Activated naive CD8-positive, alpha-beta T cell treated with anti-CD3 and anti-CD28 coated beads for 36 hours (primary cell): ENCODE results near the gene PKD1L1. TPM values are rescaled to one million over a fixed set of nuclear protein-coding genes. Genes with fewer than 3 reads are reported as not detected.

Source experiments
- DNase-seq: peaks from one replicate; pipeline ENCODE4 v3.0.0; 2021
- H3K27ac Mint-ChIP-seq: one replicate; pipeline ENCODE4 v1.8.0; 2022; ENCODE audit warnings: mild to moderate bottlenecking, moderate library complexity, mixed read lengths
- H3K27me3 Mint-ChIP-seq: one replicate; pipeline ENCODE4 v1.8.0; 2022; ENCODE audit warnings: mild to moderate bottlenecking, mixed read lengths
- H3K36me3 Mint-ChIP-seq: one replicate; pipeline ENCODE4 v1.8.0; 2021; ENCODE audit warnings: mild to moderate bottlenecking, mixed read lengths
- H3K4me1 Mint-ChIP-seq: one replicate; pipeline ENCODE4 v1.8.0; 2021; ENCODE audit warnings: mixed read lengths
- H3K4me3 Mint-ChIP-seq: one replicate; pipeline ENCODE4 v1.8.0; 2022; ENCODE audit warnings: mild to moderate bottlenecking, moderate library complexity, mixed read lengths
- H3K9me3 Mint-ChIP-seq: one replicate; pipeline ENCODE4 v1.8.0; 2022; ENCODE audit warnings: mixed read lengths
- total RNA-seq, 2 experiments: library from RNA; stranded (reverse); gene quantifications; one replicate each; pipeline ENCODE4 v1.2.3, GENCODE V29; 2021

PKD1L1 gene
- total RNA-seq, 2 experiments from 2014 or later = 0.02 to 0.10 TPM

DNA sequence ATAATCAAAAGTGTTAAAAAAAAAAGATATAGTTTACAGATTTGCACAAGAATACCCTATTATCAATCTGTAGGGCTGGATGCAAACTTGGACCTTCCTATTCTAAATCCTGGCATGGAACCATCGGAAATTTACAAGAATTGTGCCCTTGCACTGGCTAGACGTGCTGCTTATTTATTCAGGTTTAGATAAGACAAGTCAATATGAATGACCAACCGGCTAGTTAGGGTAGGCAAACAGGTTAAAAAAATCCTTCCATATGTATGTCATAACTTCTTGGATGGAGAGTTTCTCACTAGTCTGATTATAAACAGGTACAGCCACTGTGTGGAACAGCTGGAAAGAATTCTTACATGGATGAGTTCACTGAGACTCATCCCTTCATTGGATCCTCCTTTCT is 41.4 kb downstream of the PKD1L1 start:
- H3K4me3 Mint-ChIP-seq = no peak overlapping the region
- DNase-seq = no peak
- no peaks in the 10 kb centered on the region for H3K27me3 Mint-ChIP-seq
- H3K36me3 Mint-ChIP-seq = no peaks in the 10 kb centered on the region
- H3K9me3 Mint-ChIP-seq = no peaks in the 10 kb centered on the region
- no peak overlapping the region for H3K27ac Mint-ChIP-seq
- no peaks in the 10 kb centered on the region for H3K4me1 Mint-ChIP-seq

DNA sequence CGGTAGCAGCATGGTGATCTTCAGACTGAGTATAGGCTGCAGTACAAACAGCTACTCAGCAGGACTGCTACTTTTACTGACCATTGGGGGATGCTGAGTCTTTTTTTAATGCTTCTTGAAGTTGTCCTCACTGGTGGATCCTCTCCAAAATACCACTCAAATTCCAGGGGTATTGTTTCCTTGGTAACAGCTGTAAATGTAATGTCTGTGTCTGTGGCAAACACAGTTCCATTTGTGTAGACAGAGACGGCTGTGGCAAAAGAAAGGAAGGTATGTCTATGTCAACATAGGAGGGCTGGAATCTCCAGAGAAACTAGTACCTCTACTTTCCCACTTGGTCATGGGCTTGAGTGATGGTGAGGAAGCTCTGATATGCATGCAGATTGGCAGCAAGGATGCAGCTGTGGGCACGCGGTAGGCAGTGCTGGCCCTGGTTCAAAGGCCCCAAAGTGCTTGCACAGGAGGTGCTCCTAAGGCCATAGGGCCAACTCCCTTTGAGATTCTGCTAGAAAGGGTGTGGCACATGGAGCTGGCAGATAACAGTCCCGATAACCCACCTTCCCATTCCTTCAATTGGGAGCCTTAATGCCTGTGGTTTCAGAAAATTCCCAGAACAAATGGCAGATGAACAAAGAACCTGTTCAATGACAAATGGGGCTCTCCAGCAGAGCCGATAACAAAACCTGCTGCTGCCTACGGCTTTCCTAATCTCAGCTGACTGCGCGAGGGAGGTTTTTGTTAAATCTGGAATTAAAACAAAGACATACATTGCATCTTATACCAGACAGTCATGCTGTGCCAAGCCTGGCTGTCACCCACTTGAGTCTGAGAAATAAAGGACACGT is 43.0 kb downstream of the PKD1L1 start:
- H3K4me3 Mint-ChIP-seq = no peak overlapping the region
- H3K9me3 Mint-ChIP-seq = no peaks in the 10 kb centered on the region
- no peak for DNase-seq
- H3K36me3 Mint-ChIP-seq = no peaks in the 10 kb centered on the region
- H3K27ac Mint-ChIP-seq = no peak overlapping the region
- no peaks in the 10 kb centered on the region for H3K4me1 Mint-ChIP-seq
- no peaks in the 10 kb centered on the region for H3K27me3 Mint-ChIP-seq

DNA sequence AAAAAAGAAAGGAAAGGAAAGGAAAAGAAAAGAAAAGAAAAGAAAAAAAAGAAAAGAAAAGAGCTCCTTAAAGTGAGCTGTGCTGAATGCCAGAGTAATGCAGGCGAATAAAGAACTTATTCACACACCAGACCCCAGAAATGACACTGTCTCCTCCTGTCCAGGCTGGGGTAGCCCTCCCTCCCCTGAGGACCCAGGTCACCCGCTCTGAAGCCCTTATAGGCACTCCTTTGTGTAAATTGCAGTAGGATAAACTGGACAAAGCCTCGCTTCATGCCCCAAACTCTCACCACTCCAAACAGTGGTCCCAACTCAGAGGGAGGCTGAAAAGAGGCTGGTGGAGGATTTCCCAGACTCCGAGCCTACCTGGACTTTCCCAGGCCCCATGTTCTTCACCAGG is 46.3 kb downstream of the PKD1L1 start:
- H3K4me1 Mint-ChIP-seq = no peaks in the 10 kb centered on the region
- no peaks in the 10 kb centered on the region for H3K9me3 Mint-ChIP-seq
- no peak for DNase-seq
- H3K27ac Mint-ChIP-seq = no peak overlapping the region
- H3K27me3 Mint-ChIP-seq = no peaks in the 10 kb centered on the region
- H3K4me3 Mint-ChIP-seq = no peak overlapping the region
- H3K36me3 Mint-ChIP-seq = no peaks in the 10 kb centered on the region

DNA sequence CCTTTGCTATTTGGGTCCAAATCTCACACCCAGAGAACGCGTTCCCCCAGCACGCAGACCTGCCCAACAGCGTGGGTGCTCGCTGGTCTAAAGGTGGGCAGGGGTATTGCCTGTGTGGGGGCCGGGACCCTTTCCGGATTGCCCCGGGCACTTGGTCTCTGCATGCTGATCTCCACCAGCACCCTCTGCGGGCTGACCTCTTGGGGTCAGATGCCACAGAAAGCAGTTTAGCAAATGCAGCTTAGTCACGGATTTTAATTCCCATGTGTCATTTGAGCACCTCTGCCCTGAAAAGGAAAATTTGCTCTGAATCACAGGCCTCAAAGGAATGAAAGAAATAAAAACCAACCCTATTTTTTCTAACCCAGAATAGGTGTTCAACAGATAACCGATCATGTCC is 46.7 kb downstream of the PKD1L1 start:
- Mint-ChIP-seq H3K9me3 (no peaks in the 10 kb centered on the region), H3K27ac (no peak overlapping the region), H3K4me1 (no peaks in the 10 kb centered on the region), H3K4me3 (no peak overlapping the region), H3K36me3 (no peaks in the 10 kb centered on the region), H3K27me3 (no peaks in the 10 kb centered on the region)
- no peak for DNase-seq

DNA sequence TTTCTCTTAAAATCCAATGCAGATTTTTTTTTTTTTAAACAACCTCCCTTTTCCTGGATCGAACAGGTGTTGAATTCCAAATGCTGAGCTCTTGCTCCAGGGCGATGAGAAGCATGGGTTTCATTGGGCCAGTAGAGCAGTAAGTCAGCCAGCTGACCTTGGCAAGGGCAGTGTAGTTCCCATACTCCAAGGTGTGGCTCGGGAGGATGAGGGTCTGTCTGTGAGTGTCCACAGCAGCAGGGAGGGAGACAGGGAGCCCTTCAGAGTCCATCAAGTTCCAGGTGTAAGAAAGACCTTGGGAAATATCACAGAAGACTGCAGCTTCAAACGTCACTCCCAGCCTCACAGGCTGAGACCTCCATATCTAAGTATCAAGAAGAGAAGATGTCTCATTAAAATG is 50.4 kb downstream of the PKD1L1 start:
- Mint-ChIP-seq H3K4me3 (no peak overlapping the region), H3K36me3 (no peaks in the 10 kb centered on the region), H3K27me3 (no peaks in the 10 kb centered on the region), H3K4me1 (no peaks in the 10 kb centered on the region), H3K9me3 (no peaks in the 10 kb centered on the region), H3K27ac (no peak overlapping the region)
- DNase-seq = no peak

DNA sequence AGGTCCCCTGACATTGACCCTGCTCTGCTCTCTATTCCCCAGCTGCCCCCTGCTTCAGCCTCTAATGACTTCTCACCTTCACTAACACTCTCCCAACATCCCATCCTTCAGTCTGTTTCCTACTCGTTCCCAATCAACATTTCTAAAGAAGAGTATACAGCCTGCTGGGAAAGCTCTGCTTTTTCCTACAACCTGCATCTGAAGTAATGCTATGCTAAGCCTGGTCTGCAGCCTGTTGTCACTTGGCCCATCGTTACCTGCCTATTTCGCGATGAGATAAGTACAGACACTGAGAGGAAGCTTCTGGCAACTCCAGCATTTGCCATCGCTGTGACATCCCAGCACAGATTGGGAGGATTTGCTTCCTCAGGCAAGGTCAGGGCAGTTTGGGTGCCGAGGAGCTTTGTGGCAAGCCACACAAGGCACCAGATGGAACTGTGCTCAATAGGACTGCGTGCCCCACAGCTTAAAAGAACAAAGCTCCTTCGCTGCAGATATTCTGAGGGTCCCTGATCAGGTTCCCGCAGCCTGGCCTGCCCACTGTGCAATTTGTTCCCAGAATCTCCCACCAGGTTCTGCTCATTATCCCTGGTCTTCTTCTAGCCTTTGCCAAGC is 51.4 kb downstream of the PKD1L1 start:
- no peak for DNase-seq
- no peaks in the 10 kb centered on the region for H3K9me3 Mint-ChIP-seq
- H3K4me3 Mint-ChIP-seq = no peak overlapping the region
- H3K27me3 Mint-ChIP-seq = no peaks in the 10 kb centered on the region
- H3K27ac Mint-ChIP-seq = no peak overlapping the region
- no peaks in the 10 kb centered on the region for H3K4me1 Mint-ChIP-seq
- no peaks in the 10 kb centered on the region for H3K36me3 Mint-ChIP-seq

DNA sequence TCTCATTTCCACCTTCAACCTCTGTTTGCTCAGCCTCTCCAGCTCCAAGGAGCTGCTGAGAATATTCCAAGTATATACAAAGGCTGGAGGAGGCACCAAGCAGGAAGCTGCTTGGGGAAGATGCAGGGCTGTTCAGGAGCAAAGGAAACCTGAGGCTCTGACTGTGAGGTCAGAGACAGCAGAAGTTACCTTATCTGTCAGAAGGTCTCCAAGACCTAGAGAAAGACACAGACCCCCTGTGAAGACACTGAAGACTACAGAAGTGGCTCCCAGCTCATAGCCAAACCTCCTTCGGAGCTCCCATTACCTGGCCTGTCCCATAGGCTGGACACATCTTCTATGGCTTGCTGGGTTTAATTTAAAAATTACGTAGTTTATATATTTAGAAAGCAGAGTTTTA is 53.2 kb downstream of the PKD1L1 start:
- Mint-ChIP-seq H3K27ac (no peak overlapping the region), H3K27me3 (no peaks in the 10 kb centered on the region), H3K36me3 (no peaks in the 10 kb centered on the region), H3K4me3 (no peak overlapping the region), H3K9me3 (no peaks in the 10 kb centered on the region), H3K4me1 (no peaks in the 10 kb centered on the region)
- DNase-seq = no peak

DNA sequence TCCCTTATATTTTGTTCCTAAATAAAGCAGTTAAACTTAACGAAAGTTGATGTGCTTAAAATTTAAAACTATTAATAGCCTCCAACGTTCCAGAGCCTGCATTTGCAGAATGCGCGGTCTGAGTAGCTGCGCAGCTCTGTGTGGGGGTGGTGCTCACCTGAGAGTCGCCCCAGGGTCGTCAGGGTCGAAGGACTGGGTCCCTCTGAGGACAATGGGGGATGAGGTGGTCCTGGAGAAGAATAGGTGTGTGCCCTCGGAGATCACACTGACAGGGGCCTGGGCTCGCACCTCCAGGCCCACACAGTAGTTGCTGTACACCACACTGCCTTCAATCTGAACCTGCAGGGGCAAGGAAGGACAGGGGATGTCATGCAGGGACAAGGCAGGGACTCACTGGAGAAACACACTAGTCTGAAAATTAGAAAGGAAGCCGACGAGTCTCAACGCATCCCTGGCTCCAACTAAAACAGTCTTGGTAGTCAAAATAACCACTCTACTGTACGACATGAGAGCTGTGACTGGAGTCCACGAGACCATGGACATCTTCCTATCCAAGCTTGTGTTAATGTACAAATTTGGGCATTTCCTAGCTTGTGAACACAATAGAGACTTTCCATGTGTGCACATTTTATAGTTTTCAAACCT is 54.4 kb downstream of the PKD1L1 start:
- Mint-ChIP-seq H3K27me3 (no peaks in the 10 kb centered on the region), H3K4me1 (no peaks in the 10 kb centered on the region), H3K27ac (no peak overlapping the region), H3K36me3 (no peaks in the 10 kb centered on the region), H3K4me3 (no peak overlapping the region), H3K9me3 (no peaks in the 10 kb centered on the region)
- DNase-seq = no peak

DNA sequence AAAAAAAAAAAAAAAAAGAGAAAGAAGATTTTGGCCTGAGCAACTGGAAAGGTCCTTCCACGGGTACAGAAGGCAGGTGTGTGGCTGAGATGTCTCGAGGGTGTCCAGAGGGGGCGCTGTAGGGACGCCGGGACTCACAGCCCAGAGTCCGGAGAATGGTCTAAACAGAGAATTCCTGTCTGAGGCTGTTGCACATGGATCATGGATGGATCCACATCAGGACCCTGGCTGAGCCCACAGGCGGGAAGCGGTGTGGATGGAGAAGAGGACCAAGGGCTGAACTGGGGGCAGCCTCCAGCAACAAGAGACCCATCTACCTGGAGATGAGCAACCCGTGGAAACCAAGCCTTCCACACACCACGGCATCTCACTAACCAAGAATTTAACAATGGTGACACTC is 55.0 kb downstream of the PKD1L1 start:
- DNase-seq = no peak
- no peak overlapping the region for H3K27ac Mint-ChIP-seq
- H3K36me3 Mint-ChIP-seq = no peaks in the 10 kb centered on the region
- no peaks in the 10 kb centered on the region for H3K27me3 Mint-ChIP-seq
- no peaks in the 10 kb centered on the region for H3K4me1 Mint-ChIP-seq
- no peak overlapping the region for H3K4me3 Mint-ChIP-seq
- H3K9me3 Mint-ChIP-seq = no peaks in the 10 kb centered on the region

DNA sequence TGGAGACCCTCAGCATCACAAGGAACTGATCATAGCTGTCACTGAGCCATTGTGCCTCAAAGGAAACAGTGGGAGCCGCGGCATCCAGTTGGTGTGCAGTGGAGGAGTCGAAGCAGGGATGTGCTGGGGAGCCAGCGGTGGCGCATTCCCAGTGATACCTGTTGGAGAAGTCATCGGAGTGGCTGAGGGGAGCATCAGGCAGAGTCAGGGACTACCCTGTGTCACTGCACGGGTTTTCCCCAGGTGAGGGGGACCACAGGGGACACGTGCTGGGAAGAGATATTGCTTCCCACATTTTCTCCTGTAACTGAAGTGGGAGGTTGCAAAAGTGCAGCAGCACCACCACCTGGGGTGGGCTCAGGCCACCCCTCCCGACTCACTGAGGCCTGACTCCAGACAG is 57.7 kb downstream of the PKD1L1 start:
- no peaks in the 10 kb centered on the region for H3K36me3 Mint-ChIP-seq
- no peaks in the 10 kb centered on the region for H3K27me3 Mint-ChIP-seq
- DNase-seq = no peak
- no peaks in the 10 kb centered on the region for H3K9me3 Mint-ChIP-seq
- no peaks in the 10 kb centered on the region for H3K4me1 Mint-ChIP-seq
- H3K27ac Mint-ChIP-seq = no peak overlapping the region
- H3K4me3 Mint-ChIP-seq = no peak overlapping the region

DNA sequence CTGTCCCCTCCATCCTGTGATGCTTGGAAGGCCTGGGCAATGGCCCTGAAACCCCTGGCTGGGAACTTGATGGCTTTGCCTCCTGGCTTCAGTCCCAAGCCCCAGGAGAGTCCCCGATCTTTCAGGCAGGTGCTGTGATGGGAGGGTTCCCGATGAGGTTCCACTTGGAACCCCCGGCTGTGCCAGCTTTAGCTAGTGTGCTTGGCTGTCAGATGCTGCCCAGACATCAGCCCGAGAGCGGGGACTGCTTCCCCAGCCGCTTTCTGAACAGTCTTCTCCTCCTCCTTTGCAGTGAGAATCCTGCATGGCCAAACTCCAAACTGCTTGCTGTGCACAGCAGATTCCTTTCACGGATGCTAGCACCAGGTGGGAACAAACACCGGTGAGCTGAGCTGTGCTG is 58.1 kb downstream of the PKD1L1 start:
- H3K4me3 Mint-ChIP-seq = no peak overlapping the region
- H3K36me3 Mint-ChIP-seq = no peaks in the 10 kb centered on the region
- no peaks in the 10 kb centered on the region for H3K4me1 Mint-ChIP-seq
- H3K9me3 Mint-ChIP-seq = no peaks in the 10 kb centered on the region
- DNase-seq = no peak
- H3K27me3 Mint-ChIP-seq = no peaks in the 10 kb centered on the region
- H3K27ac Mint-ChIP-seq = no peak overlapping the region

DNA sequence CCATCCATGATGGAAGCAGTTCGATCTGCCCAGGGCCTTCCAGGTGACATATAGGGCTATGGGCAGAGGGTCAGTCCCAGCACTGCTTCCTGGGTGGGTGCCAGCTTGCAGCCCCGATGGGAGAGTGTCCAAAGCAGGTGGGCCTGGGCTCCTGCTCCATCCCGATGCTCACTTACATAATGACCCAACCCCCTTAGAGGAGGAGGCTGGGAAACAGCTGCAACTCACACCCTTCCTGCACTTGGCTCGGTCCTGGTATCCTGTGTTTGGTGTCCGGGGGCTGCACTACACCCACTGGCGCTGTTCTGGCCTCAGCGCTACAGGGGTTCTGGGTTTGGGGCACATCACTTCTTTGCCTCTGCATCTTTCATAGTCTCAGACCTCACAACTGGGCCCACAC is 58.5 kb downstream of the PKD1L1 start:
- Mint-ChIP-seq H3K27ac (no peak overlapping the region), H3K4me3 (no peak overlapping the region), H3K4me1 (no peaks in the 10 kb centered on the region), H3K36me3 (no peaks in the 10 kb centered on the region), H3K27me3 (no peaks in the 10 kb centered on the region), H3K9me3 (no peaks in the 10 kb centered on the region)
- no peak for DNase-seq

DNA sequence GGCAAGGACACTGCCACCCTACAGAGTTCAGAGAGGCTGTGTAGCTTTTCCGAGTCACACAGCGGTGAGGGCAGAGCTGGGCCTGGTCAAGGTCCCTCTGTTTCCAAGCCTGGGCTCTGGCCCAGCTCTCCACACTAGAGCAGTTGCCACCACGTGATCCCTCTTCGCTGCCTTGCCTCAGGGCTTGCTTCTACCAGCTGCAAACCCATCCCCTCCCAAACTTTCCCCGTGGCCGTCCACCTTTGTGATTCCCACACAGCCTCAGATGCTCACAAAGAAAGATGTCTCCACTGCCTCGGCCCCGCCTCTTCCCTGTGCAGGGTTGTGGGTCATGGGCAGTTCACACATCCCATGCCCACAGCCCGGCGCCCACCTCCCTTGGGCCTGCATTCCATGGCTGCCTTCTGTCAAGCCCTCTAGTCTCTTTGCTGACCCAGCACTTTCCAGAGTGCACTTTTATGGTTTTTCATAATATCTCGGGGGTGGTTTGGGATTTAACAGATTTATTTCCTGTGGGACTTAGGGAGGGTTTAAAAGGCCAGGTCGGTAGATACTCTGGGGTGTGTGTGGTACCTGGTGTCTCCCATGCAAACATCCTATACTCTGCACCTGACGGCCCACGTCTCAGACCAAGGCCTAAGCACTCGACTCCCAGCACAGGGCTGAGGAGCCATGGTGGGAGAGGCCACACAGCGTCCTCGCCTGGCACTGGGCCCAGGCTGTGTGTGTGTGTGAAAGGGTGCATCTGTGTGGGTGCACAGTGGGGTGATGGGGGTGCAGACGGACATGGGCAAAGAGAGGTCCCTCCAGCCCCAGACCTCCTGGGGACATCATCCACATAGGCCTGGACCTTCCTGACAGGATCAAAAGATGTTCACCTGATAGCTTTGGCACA is 59.6 kb downstream of the PKD1L1 start:
- Mint-ChIP-seq H3K27me3 (no peaks in the 10 kb centered on the region), H3K27ac (no peak overlapping the region), H3K4me1 (no peaks in the 10 kb centered on the region), H3K36me3 (no peaks in the 10 kb centered on the region), H3K4me3 (no peak overlapping the region), H3K9me3 (no peaks in the 10 kb centered on the region)
- no peak for DNase-seq

DNA sequence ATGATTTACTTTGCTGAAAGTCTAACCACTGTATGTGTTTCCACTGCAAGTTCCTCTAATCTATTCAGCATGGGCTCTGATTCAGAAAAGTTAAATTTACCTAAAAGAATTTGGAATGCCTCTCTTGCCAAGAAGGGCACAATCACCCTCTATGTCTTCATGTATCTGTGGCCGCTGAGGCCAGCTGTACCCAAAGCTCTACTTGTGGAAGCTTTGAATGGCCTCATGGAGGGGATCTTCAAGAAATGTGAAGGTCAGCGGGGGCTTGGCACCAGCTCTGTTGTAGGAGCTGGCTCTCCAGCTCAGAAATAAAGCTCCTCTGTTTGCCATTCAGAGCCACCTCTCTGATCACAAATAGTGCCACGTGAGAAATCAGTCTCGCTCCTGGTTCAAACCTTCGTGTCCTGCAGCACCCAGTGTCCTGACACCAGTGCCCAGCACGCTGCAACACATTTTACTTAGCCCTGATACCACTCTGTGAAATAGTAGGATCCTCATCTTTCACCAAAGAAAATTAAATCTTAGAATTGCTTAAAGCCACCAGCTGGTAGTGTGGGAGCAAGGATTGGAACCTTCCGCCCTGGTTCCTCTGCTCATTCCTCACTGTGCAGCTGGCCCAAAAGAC is 61.1 kb downstream of the PKD1L1 start:
- H3K36me3 Mint-ChIP-seq = no peaks in the 10 kb centered on the region
- H3K9me3 Mint-ChIP-seq = no peaks in the 10 kb centered on the region
- H3K27me3 Mint-ChIP-seq = no peaks in the 10 kb centered on the region
- no peaks in the 10 kb centered on the region for H3K4me1 Mint-ChIP-seq
- no peak overlapping the region for H3K27ac Mint-ChIP-seq
- no peak overlapping the region for H3K4me3 Mint-ChIP-seq
- DNase-seq = no peak
